ENCODE measurements around the gene CTNNA1.

CTNNA1 gene

DNA sequence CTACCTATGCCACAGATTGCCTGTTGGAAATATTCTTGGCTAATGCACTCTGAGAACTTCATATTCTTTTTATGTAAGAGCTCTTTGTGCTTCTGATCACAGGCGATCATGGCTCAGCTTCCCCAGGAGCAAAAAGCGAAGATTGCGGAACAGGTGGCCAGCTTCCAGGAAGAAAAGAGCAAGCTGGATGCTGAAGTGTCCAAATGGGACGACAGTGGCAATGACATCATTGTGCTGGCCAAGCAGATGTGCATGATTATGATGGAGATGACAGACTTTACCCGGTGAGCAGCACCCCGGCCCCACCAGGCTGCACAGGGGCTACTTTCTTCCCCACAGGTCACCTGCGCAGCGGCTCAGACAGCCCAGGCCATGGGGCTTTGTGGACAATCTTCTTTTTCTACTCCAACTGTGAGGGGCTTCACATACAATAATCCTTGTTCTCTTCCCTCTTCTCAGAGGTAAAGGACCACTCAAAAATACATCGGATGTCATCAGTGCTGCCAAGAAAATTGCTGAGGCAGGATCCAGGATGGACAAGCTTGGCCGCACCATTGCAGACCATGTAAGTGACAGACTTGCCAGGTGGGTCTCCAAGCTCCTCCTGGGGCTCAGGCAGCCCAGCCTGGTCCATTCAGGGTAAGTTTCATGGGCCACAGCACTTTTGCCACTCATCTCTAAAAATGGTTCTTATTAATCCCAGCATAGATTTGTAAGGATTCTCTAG, 177.3 kb downstream of the CTNNA1 start:
- no peak for DNase-seq (ENCODE audit: low read depth, low spot score)

GRCh38 chr5:138932171-138932810, 179.1 kb downstream of the CTNNA1 start:
- no peak for DNase-seq (ENCODE audit: low read depth, low spot score)

DNA sequence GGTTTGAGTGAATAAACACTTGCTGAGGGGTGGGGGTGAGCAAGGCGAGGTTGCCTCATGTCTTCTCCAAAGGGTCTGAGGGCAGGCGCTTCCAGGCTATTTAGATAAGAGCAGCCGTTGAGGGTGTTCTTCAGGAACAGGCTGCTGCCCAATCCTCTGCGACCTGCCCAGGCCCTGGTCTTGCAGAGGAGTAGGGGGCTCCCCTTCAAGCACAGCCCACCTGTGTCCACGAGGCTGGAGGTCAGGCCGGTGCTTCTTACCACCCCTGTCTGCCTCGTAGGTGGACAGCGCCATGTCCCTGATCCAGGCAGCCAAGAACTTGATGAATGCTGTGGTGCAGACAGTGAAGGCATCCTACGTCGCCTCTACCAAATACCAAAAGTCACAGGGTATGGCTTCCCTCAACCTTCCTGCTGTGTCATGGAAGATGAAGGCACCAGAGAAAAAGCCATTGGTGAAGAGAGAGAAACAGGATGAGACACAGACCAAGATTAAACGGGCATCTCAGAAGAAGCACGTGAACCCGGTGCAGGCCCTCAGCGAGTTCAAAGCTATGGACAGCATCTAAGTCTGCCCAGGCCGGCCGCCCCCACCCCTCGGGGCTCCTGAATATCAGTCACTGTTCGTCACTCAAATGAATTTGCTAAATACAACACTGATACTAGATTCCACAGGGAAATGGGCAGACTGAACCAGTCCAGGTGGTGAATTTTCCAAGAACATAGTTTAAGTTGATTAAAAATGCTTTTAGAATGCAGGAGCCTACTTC, 180.5 kb downstream of the CTNNA1 start:
- DNase-seq (ENCODE audit: low read depth, low spot score), result no peak

GRCh38 chr5:138934971-138935370, 181.7 kb downstream of the CTNNA1 start:
- DNase-seq (ENCODE audit: low read depth, low spot score), result no peak

- no peak for DNase-seq (ENCODE audit: low read depth, low spot score)
These were observed 182.2 kb downstream of the CTNNA1 start for GRCh38 chr5:138935466-138935865.

GRCh38 chr5:138936225-138936967, 183.2 kb downstream of the CTNNA1 start:
- no peak for DNase-seq (ENCODE audit: low read depth, low spot score)

DNA sequence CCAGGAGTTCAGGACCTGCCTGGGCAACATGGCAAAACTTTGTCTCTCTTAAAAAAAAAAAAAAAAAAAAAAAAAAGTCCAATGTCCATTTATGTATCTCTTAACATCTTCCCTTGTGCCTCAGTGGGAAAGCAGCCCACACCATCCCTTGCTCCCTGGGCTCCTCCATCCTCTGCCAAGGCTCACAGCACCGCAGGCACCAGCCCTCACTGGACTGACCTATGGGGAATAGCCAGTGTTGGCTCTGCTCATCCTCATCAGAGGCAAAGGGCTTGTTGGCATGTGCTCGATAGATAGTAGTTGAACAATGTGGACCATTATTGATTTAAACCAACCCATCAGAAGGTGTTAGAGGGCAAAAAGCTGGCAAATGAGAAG, 183.7 kb downstream of the CTNNA1 start:
- DNase-seq (ENCODE audit: low read depth, low spot score), result no peak

GRCh38 chr5:138937392-138938387, 184.5 kb downstream of the CTNNA1 start:
- no peak for DNase-seq (ENCODE audit: low read depth, low spot score)

GRCh38 chr5:138938526-138938925, 185.3 kb downstream of the CTNNA1 start:
- DNase-seq (ENCODE audit: low read depth, low spot score), result no peak

GRCh38 chr5:138942066-138942465, 188.8 kb downstream of the CTNNA1 start:
- DNase-seq (ENCODE audit: low read depth, low spot score), result no peak

DNA sequence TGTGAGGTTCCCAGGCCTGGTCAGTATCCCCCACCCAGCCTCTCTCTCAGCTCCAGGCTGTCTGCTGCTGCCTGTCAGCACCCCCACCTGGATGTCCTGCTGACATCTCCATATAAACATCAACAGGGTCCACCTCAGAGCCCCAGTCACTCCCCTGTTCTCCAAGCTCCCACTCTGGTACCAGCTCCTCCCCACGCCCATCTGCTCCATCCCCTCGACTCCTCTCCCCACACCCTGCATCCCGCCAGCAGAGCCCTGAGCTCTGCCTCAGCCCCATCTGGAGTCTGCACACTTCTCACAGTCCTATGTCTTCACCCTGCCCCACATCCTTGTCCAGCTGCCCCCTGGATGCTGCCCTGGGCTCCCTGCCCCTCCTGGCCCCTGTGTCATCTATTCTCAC, 189.6 kb downstream of the CTNNA1 start:
- DNase-seq (ENCODE audit: low read depth, low spot score), result no peak

DNA sequence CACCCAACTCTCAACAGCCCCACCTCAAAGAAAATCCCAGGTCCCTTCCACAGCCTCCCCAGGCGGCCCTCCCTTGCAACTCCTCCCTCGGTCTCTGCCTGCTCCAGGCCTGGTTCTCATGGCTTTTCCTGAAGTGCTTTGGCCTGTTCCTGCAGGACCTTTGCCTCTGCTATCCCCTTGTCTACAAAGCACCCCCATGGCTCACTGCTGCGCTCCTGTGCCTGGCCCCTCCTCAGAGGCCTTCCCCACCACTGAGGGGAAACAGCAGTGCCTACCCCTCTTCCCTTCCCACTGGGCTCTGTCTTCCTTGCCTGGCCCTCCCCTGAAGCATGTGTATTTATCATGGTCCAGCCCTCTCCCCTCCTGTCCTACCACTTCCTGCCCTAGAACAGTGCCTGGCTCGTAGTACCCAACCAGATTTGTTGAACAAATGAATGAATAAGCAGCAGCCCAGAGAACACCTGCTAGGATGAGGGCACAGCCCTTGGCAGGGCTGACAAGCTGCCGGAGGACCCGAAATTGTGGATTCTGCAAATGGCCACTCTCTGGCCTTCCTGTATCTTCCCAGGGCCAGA, 190.5 kb downstream of the CTNNA1 start:
- no peak for DNase-seq (ENCODE audit: low read depth, low spot score)

GRCh38 chr5:138944527-138945322, 191.5 kb downstream of the CTNNA1 start:
- no peak for DNase-seq (ENCODE audit: low read depth, low spot score)

- no peak for DNase-seq (ENCODE audit: low read depth, low spot score)
These were observed 192.4 kb downstream of the CTNNA1 start for GRCh38 chr5:138945421-138946240.

DNA sequence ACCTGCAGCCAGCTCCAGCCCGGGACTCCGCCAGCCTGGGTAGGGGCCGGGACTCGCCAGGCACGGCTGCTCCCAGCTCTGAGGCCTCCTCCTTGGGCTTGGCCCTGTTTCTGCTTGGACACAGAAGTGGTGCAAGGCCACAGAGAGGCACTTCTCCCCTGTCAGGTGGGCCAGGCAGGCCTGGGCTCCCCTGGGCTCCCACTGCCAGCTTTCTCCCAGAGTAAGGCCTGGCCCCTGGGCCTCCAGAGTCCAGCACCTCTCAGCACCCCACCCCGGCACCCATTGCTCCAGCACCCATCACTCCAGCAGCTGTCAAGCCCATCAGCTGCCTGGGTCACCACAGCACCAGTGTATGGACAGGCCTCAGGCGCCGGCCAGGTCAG, 193.0 kb downstream of the CTNNA1 start:
- no peak for DNase-seq (ENCODE audit: low read depth, low spot score)

DNA sequence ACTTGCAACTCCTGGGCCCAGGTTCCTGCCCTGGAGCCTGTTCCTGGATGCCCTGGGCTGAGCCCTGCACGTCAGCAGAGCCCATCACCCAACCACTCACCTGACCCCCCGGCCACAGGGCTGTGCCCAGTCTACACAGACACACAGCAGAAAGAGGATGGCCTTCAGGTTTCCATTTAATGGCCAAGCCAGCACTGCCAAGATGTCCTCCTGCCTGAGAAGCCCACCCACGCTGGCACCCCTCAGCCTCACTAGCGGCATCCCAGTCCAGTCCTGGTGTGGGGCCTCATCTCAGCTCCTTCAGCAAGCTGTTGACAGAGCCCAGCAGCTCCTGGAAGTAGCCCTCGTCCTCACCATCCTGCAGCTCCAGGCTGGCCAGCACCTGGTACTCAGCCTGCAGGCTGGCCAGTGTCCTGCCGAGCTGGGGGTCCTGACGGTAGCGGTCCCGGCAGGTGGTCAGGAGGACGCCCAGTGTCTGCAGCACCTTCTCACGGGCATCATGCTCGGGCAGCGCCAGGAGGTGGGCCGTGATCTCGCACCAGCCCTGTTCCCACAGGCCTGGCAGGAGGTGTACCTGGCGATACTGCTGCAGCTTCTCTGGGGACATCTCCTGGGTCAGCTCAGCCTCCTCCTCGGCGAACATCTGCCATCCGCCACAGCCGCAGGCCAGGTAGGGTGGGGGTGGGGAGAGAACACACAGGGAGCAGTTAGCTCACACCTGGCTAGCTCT, 193.8 kb downstream of the CTNNA1 start:
- no peak for DNase-seq (ENCODE audit: low read depth, low spot score)

DNA sequence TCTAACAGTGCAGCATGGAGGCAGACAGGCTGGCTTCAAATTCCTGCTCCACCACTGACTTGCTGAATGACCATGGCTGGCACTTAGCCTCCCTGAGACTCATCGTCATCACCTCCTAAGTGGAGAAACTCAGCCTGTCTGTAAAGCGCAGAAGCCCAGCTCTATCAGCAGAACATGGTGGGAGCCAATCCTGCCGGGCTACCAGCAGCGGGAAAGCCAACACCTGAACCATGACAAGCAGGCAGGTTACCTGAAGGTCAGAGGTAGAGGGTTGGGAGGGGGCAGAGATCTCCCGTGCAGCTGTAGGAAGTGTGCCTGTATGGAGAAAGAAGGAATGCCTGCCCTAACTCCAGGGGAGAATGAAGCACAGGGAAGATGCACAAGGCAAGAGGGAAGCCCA, 194.6 kb downstream of the CTNNA1 start:
- DNase-seq (ENCODE audit: low read depth, low spot score), result no peak

Measured in activated CD4-positive, CD25-positive, alpha-beta regulatory T cell treated with anti-CD3 and anti-CD28 coated beads, Interleukin-2, amount 50 U/mL, for 16 hours (primary cell).